Peyer's patch (tissue), 4 donors: ENCODE measurements around the gene LANCL3. TPM values are rescaled to one million over a fixed set of nuclear protein-coding genes. Genes with fewer than 3 reads are reported as not detected.

Experiments
- DNase-seq, 3 donors: peaks; one replicate each; pipeline ENCODE4 v3.0.0-alpha.2; 2017 to 2019
- H3K27ac ChIP-seq, 4 donors: fragments of 200-600 bp; sonication (generic); one replicate each; pipeline ENCODE4 v1.5.1; 2016 to 2019
- H3K27me3 ChIP-seq, 2 donors: fragments of 200-600 bp; sonication (generic); one replicate each; pipeline ENCODE4 v1.5.1; 2019
- H3K36me3 ChIP-seq, 3 donors: fragments of 200-600 bp; sonication (generic); one replicate each; pipeline ENCODE4 v1.5.1; 2016 to 2019
- H3K4me1 ChIP-seq, 4 donors: fragments of 200-600 bp; sonication (generic); one replicate each; pipeline ENCODE4 v1.5.1; 2016 to 2019
- H3K4me3 ChIP-seq, 4 donors: fragments of 200-600 bp; sonication (generic); 1 replicate in 3 of 4; 2 replicates in 1 of 4; pipeline ENCODE4 v1.5.1; 2016 to 2019; ENCODE audit warnings: mild to moderate bottlenecking in 1 of 4
- H3K9me3 ChIP-seq, 4 donors: fragments of 200-600 bp; sonication (generic); one replicate each; pipeline ENCODE4 v1.5.1; 2016 to 2019; ENCODE audit warnings: mild to moderate bottlenecking in 1 of 4
- POLR2A ChIP-seq, 2 donors: fragments of 450-650 bp; IDR thresholded peaks; one replicate each; pipeline ENCODE4 v1.5.1; 2017; ENCODE audit warnings: antibody characterized with exemption in 2 of 2, mild to moderate bottlenecking in 2 of 2, moderate library complexity in 2 of 2
- total RNA-seq, 4 donors: library from RNA; depleted of rRNA; stranded (reverse); fragments of >200 nt; gene quantifications; one replicate each; pipeline ENCODE4 v1.1.0, GENCODE V29; 2016
- TF ChIP-seq, protein P1 (sequence below), 6 experiments: fragments of 450-650 bp in 4 of 6; fragments of 200-600 bp in 2 of 6; sonication (generic) in 1 of 6; IDR thresholded peaks; one replicate each; pipeline ENCODE4 v1.5.1; 2017 to 2019; ENCODE audit warnings: antibody characterized with exemption in 6 of 6, mild to moderate bottlenecking in 3 of 6, moderate library complexity in 1 of 6

Gene LANCL3
- total RNA-seq, 4 donors from 2014 or later = 0.28 to 3.4 (median 0.88) TPM; not detected in 1

DNA sequence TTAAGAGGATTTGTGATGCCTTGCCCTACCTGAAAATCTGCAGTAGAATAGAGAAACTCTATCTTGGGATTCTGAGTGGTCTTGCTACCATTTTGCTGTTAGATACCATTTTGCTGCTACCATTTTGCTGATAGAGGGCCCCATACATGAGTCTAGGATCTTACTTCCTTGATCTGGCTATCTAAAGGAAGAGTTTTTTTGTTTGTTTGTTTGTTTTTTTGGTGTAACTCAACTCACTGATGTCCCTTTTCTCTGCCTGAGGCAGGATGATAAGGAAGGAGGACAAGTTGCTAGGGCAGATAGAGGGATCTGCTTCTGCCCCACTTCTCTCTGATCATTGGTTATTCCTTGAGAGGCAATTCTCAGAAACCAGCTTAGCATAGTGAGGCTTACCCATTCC lies 145.1 kb downstream of the LANCL3 start:
- Histone ChIP-seq H3K9me3 (no peaks in the 10 kb centered on the region), H3K36me3 (no peaks in the 10 kb centered on the region), H3K27ac (no peak overlapping the region), H3K4me3 (no peak overlapping the region), H3K4me1 (no peaks in the 10 kb centered on the region), H3K27me3 (no peaks in the 10 kb centered on the region)
- no peak for DNase-seq
- no peak for TF ChIP-seq POLR2A (IDR thresholded peaks at IDR 0.05)

DNA sequence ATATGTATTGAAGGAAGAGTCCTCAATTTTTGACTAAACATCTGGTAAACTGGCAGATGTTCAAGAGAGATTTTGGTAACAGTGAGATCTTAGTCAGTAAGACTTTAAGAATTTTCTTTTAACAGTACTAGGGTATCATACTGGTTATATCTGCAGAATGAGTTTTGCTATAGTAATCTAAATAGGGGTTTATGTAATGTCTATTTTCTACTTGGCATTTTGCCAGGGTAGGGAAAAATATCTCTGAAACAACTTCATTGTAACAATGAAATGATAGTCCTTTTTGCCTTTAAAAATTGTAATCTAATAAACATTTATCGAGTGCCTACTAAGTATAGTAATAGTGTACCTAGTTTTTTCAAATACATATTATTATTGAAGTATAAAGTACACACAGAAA lies 146.2 kb downstream of the LANCL3 start:
- Histone ChIP-seq H3K27me3 (no peaks in the 10 kb centered on the region), H3K27ac (no peak overlapping the region)
- DNase-seq = no peak

DNA sequence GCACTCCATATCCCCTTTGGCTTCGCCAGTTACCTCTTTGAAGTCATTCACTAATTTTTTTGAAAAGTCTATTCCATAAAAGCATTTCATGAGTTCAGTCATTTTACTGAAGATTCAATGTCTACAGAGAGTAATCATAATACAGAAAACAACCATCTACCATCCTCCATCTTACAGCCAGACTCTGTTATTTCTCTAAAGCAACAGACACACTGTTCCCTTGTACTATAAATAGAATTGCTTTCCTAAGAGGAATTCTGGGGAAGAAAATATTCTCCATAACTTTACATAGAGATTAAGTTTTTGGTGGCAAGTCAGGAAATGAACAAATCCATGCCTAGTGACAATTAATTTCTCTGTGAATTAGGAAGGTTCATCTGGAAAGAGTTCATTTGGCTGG lies 151.1 kb downstream of the LANCL3 start:
- H3K27me3 ChIP-seq = no peaks in the 10 kb centered on the region
- TF ChIP-seq POLR2A (IDR thresholded peaks at IDR 0.05) = no peak
- TF ChIP-seq, protein P1, sequence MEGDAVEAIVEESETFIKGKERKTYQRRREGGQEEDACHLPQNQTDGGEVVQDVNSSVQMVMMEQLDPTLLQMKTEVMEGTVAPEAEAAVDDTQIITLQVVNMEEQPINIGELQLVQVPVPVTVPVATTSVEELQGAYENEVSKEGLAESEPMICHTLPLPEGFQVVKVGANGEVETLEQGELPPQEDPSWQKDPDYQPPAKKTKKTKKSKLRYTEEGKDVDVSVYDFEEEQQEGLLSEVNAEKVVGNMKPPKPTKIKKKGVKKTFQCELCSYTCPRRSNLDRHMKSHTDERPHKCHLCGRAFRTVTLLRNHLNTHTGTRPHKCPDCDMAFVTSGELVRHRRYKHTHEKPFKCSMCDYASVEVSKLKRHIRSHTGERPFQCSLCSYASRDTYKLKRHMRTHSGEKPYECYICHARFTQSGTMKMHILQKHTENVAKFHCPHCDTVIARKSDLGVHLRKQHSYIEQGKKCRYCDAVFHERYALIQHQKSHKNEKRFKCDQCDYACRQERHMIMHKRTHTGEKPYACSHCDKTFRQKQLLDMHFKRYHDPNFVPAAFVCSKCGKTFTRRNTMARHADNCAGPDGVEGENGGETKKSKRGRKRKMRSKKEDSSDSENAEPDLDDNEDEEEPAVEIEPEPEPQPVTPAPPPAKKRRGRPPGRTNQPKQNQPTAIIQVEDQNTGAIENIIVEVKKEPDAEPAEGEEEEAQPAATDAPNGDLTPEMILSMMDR (IDR thresholded peaks at IDR 0.05) = no peak
- H3K27ac ChIP-seq = peak overlapping the region in 1 of 4 donors; percentile 6
- DNase-seq = no peak
- H3K36me3 ChIP-seq = no peaks in the 10 kb centered on the region
- H3K4me1 ChIP-seq = no peaks in the 10 kb centered on the region
- no peak overlapping the region for H3K4me3 ChIP-seq
- no peaks in the 10 kb centered on the region for H3K9me3 ChIP-seq

More for the DNA sequence above, 146.2 kb downstream of the LANCL3 start:
- TF ChIP-seq, protein P1 (IDR thresholded peaks at IDR 0.05) = no peak
- Histone ChIP-seq H3K9me3 (no peaks in the 10 kb centered on the region), H3K36me3 (no peaks in the 10 kb centered on the region), H3K4me3 (no peak overlapping the region), H3K4me1 (no peaks in the 10 kb centered on the region)

DNA sequence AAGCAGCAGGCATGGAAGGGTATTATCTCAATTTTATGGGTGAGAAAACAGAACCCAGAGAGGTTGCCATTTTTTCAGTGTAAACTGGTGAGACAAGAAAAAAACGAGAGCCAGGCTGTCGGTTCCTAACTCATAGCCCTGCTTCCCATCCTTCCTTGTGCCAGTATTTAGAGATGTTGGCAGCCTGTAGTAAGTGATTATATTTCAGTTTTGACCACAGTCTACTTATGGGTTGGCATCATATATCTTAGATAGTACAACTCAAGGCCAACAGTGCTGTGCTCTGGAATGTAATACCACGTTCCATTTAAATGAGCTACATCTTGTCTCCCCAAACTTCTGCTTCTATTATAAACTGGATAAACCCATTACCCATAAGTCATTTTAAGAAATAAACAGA lies 154.9 kb downstream of the LANCL3 start:
- Histone ChIP-seq H3K4me3 (no peak overlapping the region), H3K27ac (no peak overlapping the region), H3K27me3 (no peaks in the 10 kb centered on the region), H3K4me1 (no peaks in the 10 kb centered on the region), H3K9me3 (no peaks in the 10 kb centered on the region), H3K36me3 (no peaks in the 10 kb centered on the region)
- DNase-seq = no peak
- no peak for TF ChIP-seq POLR2A (IDR thresholded peaks at IDR 0.05)
- TF ChIP-seq, protein P1 (IDR thresholded peaks at IDR 0.05) = no peak

Other genes starting within 250 kb of the LANCL3 start
- gene PRRG1, start 222.3 kb upstream of the LANCL3 start, total RNA-seq = 10 to 100 TPM in 2 of 4 donors, 1 to 10 TPM in 2; 2.5 to 12.6 (median 9.8) TPM
- gene XK, start 114.1 kb downstream of the LANCL3 start, total RNA-seq = 10 to 100 TPM in 3 of 4 donors, 1 to 10 TPM in 1; 8.3 to 32.4 (median 27.3) TPM
- gene CYBB, start 208.4 kb downstream of the LANCL3 start, total RNA-seq = 10 to 100 TPM in 1 of 4 donors, 1 to 10 TPM in 3; 3.2 to 35.5 (median 6.8) TPM